Astrocyte (in vitro differentiated cells and primary cell): ENCODE data around the gene ARG2. TPM values are rescaled to one million over a fixed set of nuclear protein-coding genes. Genes with fewer than 3 reads are reported as not detected.

Source experiments
- DNase-seq: peaks from one replicate; pipeline ENCODE4 v3.0.0-alpha.2; 2010; ENCODE audit warnings: low read depth
- FAIRE-seq: peaks from 2 replicates; lab custom pipeline; 2011; peaks lifted over from hg19 to GRCh38; lab: Jason Lieb, UNC
- H2AFZ ChIP-seq: 2 replicates; pipeline ENCODE4 v1.6.0; 2012; ENCODE audit warnings: low read depth, low read length, inconsistent platforms
- H3K27ac ChIP-seq: 2 replicates; pipeline ENCODE4 v1.5.1; 2011; ENCODE audit warnings: low read depth, low read length, inconsistent platforms
- H3K27me3 ChIP-seq: 2 replicates; pipeline ENCODE4 v1.6.0; 2011; ENCODE audit warnings: low read length, inconsistent platforms; ENCODE audit not compliant: insufficient read depth
- H3K36me3 ChIP-seq: 2 replicates; pipeline ENCODE4 v1.5.1; 2011; ENCODE audit warnings: low read length, inconsistent platforms; ENCODE audit not compliant: insufficient read depth
- H3K4me1 ChIP-seq: 2 replicates; pipeline ENCODE4 v1.5.1; 2011; ENCODE audit warnings: low read length, inconsistent platforms; ENCODE audit not compliant: insufficient read depth
- H3K4me2 ChIP-seq: 2 replicates; pipeline ENCODE4 v1.6.0; 2012; ENCODE audit warnings: low read length, inconsistent platforms
- H3K4me3 ChIP-seq: 2 replicates; pipeline ENCODE4 v1.5.1; 2011; ENCODE audit warnings: low read depth, mild to moderate bottlenecking, low read length, inconsistent platforms; ENCODE audit not compliant: insufficient read depth
- H3K79me2 ChIP-seq: 2 replicates; pipeline ENCODE4 v1.6.0; 2012; ENCODE audit warnings: mild to moderate bottlenecking, low read length, inconsistent platforms; ENCODE audit not compliant: insufficient read depth
- H3K9ac ChIP-seq: 2 replicates; pipeline ENCODE4 v1.6.0; 2012; ENCODE audit warnings: mild to moderate bottlenecking, low read length, inconsistent platforms
- H3K9me3 ChIP-seq: 2 replicates; pipeline ENCODE4 v1.5.1; 2012; ENCODE audit warnings: low read depth, mild to moderate bottlenecking, low read length, inconsistent platforms; ENCODE audit not compliant: insufficient read depth
- H4K20me1 ChIP-seq: 2 replicates; pipeline ENCODE4 v1.6.0; 2012; ENCODE audit warnings: low read length, inconsistent platforms; ENCODE audit not compliant: insufficient read depth
- H3K27ac Mint-ChIP-seq: one replicate; pipeline ENCODE4 v1.8.0; 2021; ENCODE audit warnings: mild to moderate bottlenecking, mixed read lengths; ENCODE audit not compliant: unreplicated experiment
- H3K27me3 Mint-ChIP-seq: one replicate; pipeline ENCODE4 v1.8.0; 2021; ENCODE audit warnings: low read depth, mixed read lengths; ENCODE audit not compliant: unreplicated experiment
- H3K36me3 Mint-ChIP-seq: one replicate; pipeline ENCODE4 v1.8.0; 2021; ENCODE audit warnings: low read depth, mixed read lengths; ENCODE audit not compliant: unreplicated experiment
- H3K4me1 Mint-ChIP-seq: one replicate; pipeline ENCODE4 v1.8.0; 2021; ENCODE audit warnings: low read depth, mixed read lengths; ENCODE audit not compliant: unreplicated experiment
- H3K4me3 Mint-ChIP-seq: one replicate; pipeline ENCODE4 v1.8.0; 2021; ENCODE audit warnings: mild to moderate bottlenecking, moderate library complexity, mixed read lengths; ENCODE audit not compliant: unreplicated experiment
- H3K9me3 Mint-ChIP-seq: one replicate; pipeline ENCODE4 v1.8.0; 2021; ENCODE audit warnings: mild to moderate bottlenecking, mixed read lengths; ENCODE audit not compliant: unreplicated experiment
- EZH2 ChIP-seq: IDR thresholded peaks from 2 replicates; pipeline ENCODE4 v1.6.1; 2012; ENCODE audit warnings: mild to moderate bottlenecking, low read length, inconsistent platforms; ENCODE audit not compliant: insufficient read depth
- total RNA-seq: library from RNA; stranded (reverse); gene quantifications from 2 replicates; pipeline ENCODE4 v1.2.1, GENCODE V29; 2021
- TF ChIP-seq, protein P1 (sequence below): IDR thresholded peaks from 2 replicates; pipeline ENCODE4 v1.5.1; 2011; ENCODE audit warnings: low read depth, mild to moderate bottlenecking, inconsistent platforms, low read length, moderate library complexity; ENCODE audit not compliant: insufficient read depth

ARG2 gene
- total RNA-seq, 1 donor from 2014 or later: 11.6 TPM

GRCh38 chr14:67577909-67578749, 41.6 kb upstream of the ARG2 start:
- peaks cover 9% of the 10 kb centered on the region for H3K36me3 Mint-ChIP-seq
- H3K9me3 Mint-ChIP-seq: peaks cover 1% of the 10 kb centered on the region
- Histone ChIP-seq H3K9ac (no peak overlapping the region), H3K9me3 (no peaks in the 10 kb centered on the region), H3K4me3 (no peak overlapping the region), H3K36me3 (no peaks in the 10 kb centered on the region), H3K27ac (no peak overlapping the region), H3K4me1 (no peaks in the 10 kb centered on the region), H3K79me2 (no peaks in the 10 kb centered on the region), H2AFZ (no peak overlapping the region), H3K27me3 (no peaks in the 10 kb centered on the region), H3K4me2 (no peak overlapping the region), H4K20me1 (no peaks in the 10 kb centered on the region)
- no peak overlapping the region for H3K4me3 Mint-ChIP-seq
- FAIRE-seq (no peak), DNase-seq (no peak)
- TF ChIP-seq, protein P1, sequence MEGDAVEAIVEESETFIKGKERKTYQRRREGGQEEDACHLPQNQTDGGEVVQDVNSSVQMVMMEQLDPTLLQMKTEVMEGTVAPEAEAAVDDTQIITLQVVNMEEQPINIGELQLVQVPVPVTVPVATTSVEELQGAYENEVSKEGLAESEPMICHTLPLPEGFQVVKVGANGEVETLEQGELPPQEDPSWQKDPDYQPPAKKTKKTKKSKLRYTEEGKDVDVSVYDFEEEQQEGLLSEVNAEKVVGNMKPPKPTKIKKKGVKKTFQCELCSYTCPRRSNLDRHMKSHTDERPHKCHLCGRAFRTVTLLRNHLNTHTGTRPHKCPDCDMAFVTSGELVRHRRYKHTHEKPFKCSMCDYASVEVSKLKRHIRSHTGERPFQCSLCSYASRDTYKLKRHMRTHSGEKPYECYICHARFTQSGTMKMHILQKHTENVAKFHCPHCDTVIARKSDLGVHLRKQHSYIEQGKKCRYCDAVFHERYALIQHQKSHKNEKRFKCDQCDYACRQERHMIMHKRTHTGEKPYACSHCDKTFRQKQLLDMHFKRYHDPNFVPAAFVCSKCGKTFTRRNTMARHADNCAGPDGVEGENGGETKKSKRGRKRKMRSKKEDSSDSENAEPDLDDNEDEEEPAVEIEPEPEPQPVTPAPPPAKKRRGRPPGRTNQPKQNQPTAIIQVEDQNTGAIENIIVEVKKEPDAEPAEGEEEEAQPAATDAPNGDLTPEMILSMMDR: no peak
- TF ChIP-seq EZH2: no peak
- H3K4me1 Mint-ChIP-seq: no peaks in the 10 kb centered on the region
- no peak overlapping the region for H3K27ac Mint-ChIP-seq
- peaks cover 2% of the 10 kb centered on the region for H3K27me3 Mint-ChIP-seq

DNA sequence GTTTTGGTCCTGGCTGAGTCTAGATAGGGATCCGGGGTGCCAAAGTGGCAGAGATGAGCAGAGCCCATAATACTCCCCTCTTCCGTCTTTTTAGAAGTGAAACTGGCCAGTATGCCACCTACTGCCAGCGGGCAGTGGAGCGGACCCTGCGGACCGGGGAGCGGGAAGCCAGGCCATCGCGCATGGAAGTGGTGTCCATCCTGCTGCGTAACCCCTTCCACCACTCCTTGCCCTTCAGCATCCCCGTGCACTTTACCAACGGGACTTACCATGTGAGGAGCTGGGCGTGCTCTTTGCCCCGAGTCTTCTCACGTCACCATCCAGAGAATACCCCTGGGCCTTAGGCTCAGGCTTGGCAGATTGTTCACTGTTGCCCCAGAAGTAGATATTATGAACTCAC, 40.7 kb upstream of the ARG2 start:
- no peak for TF ChIP-seq EZH2
- TF ChIP-seq, protein P1: no peak
- Histone ChIP-seq H4K20me1 (no peaks in the 10 kb centered on the region), H3K27me3 (no peaks in the 10 kb centered on the region), H2AFZ (no peak overlapping the region), H3K4me3 (no peak overlapping the region), H3K79me2 (no peaks in the 10 kb centered on the region), H3K27ac (no peak overlapping the region), H3K4me1 (no peaks in the 10 kb centered on the region), H3K36me3 (no peaks in the 10 kb centered on the region), H3K9ac (no peak overlapping the region), H3K4me2 (no peak overlapping the region), H3K9me3 (no peaks in the 10 kb centered on the region)
- DNase-seq: no peak
- peaks cover 9% of the 10 kb centered on the region for H3K36me3 Mint-ChIP-seq
- peaks cover 2% of the 10 kb centered on the region for H3K27me3 Mint-ChIP-seq
- H3K9me3 Mint-ChIP-seq: no peaks in the 10 kb centered on the region
- H3K4me1 Mint-ChIP-seq: no peaks in the 10 kb centered on the region
- H3K27ac Mint-ChIP-seq: no peak overlapping the region
- no peak overlapping the region for H3K4me3 Mint-ChIP-seq
- FAIRE-seq: no peak

GRCh38 chr14:67579636-67580035, 40.1 kb upstream of the ARG2 start:
- no peak overlapping the region for H2AFZ ChIP-seq
- H4K20me1 ChIP-seq: no peaks in the 10 kb centered on the region
- no peak overlapping the region for H3K9ac ChIP-seq
- no peaks in the 10 kb centered on the region for H3K79me2 ChIP-seq
- no peak overlapping the region for H3K4me2 ChIP-seq
- H3K4me1 Mint-ChIP-seq: no peaks in the 10 kb centered on the region
- no peak overlapping the region for H3K4me3 Mint-ChIP-seq
- H3K4me3 ChIP-seq: no peak overlapping the region
- no peak overlapping the region for H3K27ac ChIP-seq
- FAIRE-seq: no peak
- no peaks in the 10 kb centered on the region for H3K36me3 ChIP-seq
- no peak overlapping the region for H3K27ac Mint-ChIP-seq
- no peaks in the 10 kb centered on the region for H3K27me3 ChIP-seq
- peaks cover 2% of the 10 kb centered on the region for H3K27me3 Mint-ChIP-seq
- H3K9me3 Mint-ChIP-seq: no peaks in the 10 kb centered on the region
- no peaks in the 10 kb centered on the region for H3K4me1 ChIP-seq
- H3K9me3 ChIP-seq: no peaks in the 10 kb centered on the region
- H3K36me3 Mint-ChIP-seq: peaks cover 9% of the 10 kb centered on the region
- no peak for DNase-seq
- TF ChIP-seq EZH2: no peak
- TF ChIP-seq, protein P1: no peak
